ENCODE measurements around the gene ADCK2.
"Not testable (repeated sequence)": the region's sequence is repeated elsewhere in the genome, so short reads cannot be mapped to it uniquely, and the experiment has no call there.

The ADCK2 gene

GRCh38 chr7:140686921-140687320 is 14.2 kb downstream of the ADCK2 start:
- TF ChIP-seq, protein P1, sequence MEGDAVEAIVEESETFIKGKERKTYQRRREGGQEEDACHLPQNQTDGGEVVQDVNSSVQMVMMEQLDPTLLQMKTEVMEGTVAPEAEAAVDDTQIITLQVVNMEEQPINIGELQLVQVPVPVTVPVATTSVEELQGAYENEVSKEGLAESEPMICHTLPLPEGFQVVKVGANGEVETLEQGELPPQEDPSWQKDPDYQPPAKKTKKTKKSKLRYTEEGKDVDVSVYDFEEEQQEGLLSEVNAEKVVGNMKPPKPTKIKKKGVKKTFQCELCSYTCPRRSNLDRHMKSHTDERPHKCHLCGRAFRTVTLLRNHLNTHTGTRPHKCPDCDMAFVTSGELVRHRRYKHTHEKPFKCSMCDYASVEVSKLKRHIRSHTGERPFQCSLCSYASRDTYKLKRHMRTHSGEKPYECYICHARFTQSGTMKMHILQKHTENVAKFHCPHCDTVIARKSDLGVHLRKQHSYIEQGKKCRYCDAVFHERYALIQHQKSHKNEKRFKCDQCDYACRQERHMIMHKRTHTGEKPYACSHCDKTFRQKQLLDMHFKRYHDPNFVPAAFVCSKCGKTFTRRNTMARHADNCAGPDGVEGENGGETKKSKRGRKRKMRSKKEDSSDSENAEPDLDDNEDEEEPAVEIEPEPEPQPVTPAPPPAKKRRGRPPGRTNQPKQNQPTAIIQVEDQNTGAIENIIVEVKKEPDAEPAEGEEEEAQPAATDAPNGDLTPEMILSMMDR (conservative IDR thresholded peaks at IDR 0.05; ENCODE audit: low read depth, low read length): no peak
- no peak for DNase-seq (ENCODE audit: low read depth)
- H3K4me3 ChIP-seq (ENCODE audit: low read depth, low read length): no peak overlapping the region

DNA sequence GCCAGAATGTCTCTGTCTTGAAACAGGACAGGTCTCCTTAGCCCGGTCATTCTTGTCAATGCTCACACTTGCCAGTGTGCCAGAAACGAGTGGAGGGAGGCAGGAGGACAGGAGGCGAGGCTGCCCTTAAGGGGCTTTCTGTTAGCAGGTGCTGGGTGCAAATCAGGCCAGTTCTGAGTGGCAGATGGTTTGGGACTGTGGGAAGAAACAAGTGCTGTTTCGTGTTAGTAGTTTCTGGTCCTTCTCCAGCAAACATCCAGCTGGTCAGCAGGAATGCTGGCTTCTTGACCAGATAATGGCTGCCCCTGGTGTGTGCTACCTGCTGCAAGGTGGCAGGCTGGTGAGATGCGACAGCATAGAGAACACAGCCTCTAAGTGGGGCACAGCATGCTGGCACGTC is 15.6 kb downstream of the ADCK2 start:
- DNase-seq (ENCODE audit: low read depth): no peak
- no peak overlapping the region for H3K4me3 ChIP-seq (ENCODE audit: low read depth, low read length)
- TF ChIP-seq, protein P1 (conservative IDR thresholded peaks at IDR 0.05; ENCODE audit: low read depth, low read length): no peak

DNA sequence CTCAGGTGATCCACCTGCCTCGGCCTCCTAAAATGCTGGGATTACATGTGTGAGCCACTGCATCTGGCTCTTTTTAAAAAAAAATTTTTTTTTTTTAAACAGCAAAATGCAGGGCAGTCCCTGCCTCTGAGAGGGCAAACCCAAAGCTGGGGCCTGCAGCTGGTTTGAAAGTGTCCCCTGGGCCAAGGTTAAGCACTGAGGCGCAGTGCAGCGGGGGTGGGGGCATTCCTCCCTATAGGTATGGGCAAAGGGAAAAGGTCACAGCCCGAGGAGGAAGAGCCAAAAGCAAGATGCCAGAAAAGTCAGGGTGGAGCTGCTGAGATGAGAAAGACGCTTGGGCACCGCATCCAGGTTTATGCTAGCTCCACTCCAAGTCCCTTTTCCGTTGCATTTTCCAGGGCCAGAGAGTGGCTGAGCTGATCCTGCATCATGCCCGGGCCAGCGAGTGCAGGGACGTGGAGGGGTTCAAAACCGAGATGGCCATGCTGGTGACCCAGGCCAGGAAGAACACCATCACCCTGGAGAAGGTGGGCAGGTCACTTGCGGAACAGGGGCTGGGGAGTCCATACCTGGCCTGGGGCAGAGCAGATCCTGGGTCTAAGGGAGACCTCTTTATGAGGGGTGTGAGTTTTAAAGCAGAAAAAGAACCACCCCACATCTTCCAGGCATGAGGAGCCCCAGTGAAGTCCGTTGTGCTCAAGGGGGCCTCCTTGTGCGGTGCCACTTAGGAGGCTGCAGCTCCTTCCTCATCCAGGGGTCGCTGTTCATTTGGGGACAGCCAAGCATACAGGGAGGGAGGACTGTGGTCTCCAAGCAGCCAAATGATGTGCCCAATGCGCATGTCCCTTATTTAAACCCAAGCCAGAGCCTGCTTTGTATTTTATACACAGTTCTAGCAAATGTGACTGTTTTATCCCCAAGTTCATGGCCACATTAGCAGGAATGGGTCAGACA is 16.7 kb downstream of the ADCK2 start:
- H3K4me3 ChIP-seq (ENCODE audit: low read depth, low read length): no peak overlapping the region
- TF ChIP-seq, protein P1 (conservative IDR thresholded peaks at IDR 0.05; ENCODE audit: low read depth, low read length): no peak
- DNase-seq (ENCODE audit: low read depth): no peak

- TF ChIP-seq, protein P1 (conservative IDR thresholded peaks at IDR 0.05; ENCODE audit: low read depth, low read length): peak; percentile 8
- DNase-seq (ENCODE audit: low read depth): no peak
Measured at GRCh38 chr7:140691376-140692045, 18.8 kb downstream of the ADCK2 start.

GRCh38 chr7:140693849-140694248 is 21.1 kb downstream of the ADCK2 start:
- H3K4me3 ChIP-seq (ENCODE audit: low read depth, low read length); DNase-seq (ENCODE audit: low read depth): not testable (repeated sequence)

More at GRCh38 chr7:140691376-140692045, 18.8 kb downstream of the ADCK2 start:
- H3K4me3 ChIP-seq (ENCODE audit: low read depth, low read length): no peak overlapping the region

DNA sequence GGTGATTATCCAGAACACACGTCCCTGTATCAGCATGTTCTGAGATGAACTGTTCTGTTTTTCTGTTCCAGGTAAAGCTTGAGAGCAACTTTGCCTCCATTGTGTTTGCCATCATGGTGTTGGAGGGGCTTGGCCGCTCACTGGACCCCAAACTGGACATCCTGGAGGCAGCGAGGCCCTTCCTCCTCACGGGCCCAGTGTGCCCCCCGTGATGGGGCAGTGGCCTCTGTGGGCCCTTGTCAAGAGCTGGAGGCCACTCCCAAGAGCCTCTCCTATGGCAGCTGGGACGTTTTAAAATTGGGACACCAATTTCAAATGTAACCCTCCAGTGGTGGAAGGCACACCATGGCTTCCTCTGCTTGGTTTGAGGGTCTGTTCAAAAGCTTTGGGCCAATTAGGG is 21.8 kb downstream of the ADCK2 start:
- no peak for DNase-seq (ENCODE audit: low read depth)
- no peak overlapping the region for H3K4me3 ChIP-seq (ENCODE audit: low read depth, low read length)
- TF ChIP-seq, protein P1 (conservative IDR thresholded peaks at IDR 0.05; ENCODE audit: low read depth, low read length): no peak

DNA sequence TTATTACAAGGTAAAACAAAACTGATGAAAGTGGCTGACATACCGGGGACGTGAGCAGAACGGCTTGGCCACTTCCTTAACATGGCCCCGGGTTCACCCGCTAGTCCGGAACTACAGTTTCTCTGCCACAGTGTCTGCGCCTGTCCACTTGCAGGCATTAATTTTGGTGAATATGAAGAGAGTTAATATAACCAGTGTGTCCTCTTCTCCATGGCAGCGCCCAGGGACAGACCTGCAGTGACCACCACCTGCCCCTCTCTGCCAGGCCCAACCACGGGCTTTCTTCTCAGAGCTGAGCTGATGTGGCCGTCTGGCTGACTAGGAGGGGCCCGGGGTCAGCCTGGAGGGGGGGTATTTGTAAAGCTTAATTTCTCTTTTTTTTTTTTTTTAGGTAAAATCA is 22.6 kb downstream of the ADCK2 start:
- TF ChIP-seq, protein P1 (conservative IDR thresholded peaks at IDR 0.05; ENCODE audit: low read depth, low read length): no peak
- no peak overlapping the region for H3K4me3 ChIP-seq (ENCODE audit: low read depth, low read length)
- no peak for DNase-seq (ENCODE audit: low read depth)

Measured in choroid plexus epithelial cell (primary cell).